Activated T-helper 17 cell treated with anti-CD3 and anti-CD28 coated beads, Interleukin-2, amount 50 U/mL, for 72 hours (primary cell): ENCODE measurements around the gene RUFY3. TPM values are rescaled to one million over a fixed set of nuclear protein-coding genes. Genes with fewer than 3 reads are reported as not detected.
"Not testable (repeated sequence)": the region's sequence is repeated elsewhere in the genome, so short reads cannot be mapped to it uniquely, and the experiment has no call there.

Experiments used
- ATAC-seq: fragments of 150-1000 bp; cut with Tn5 transposase; replicated peaks from 2 replicates; pipeline ENCODE4 v1.10.0; 2021; ENCODE audit warnings: mild to moderate bottlenecking, moderate library complexity
- H3K27ac Mint-ChIP-seq: one replicate; pipeline ENCODE4 v1.8.0; 2022; ENCODE audit warnings: mixed read lengths
- H3K27me3 Mint-ChIP-seq: one replicate; pipeline ENCODE4 v1.8.0; 2022; ENCODE audit warnings: mixed read lengths
- H3K36me3 Mint-ChIP-seq: one replicate; pipeline ENCODE4 v1.8.0; 2022; ENCODE audit warnings: low read depth, mild to moderate bottlenecking, mixed read lengths
- H3K4me1 Mint-ChIP-seq: one replicate; pipeline ENCODE4 v1.8.0; 2022; ENCODE audit warnings: mixed read lengths
- H3K4me3 Mint-ChIP-seq: one replicate; pipeline ENCODE4 v1.8.0; 2022; ENCODE audit warnings: mild to moderate bottlenecking, mixed read lengths
- H3K9me3 Mint-ChIP-seq: one replicate; pipeline ENCODE4 v1.8.0; 2022; ENCODE audit warnings: mixed read lengths
- total RNA-seq, 2 donors: library from RNA; stranded (reverse); gene quantifications; one replicate each; pipeline ENCODE4 v1.2.3, GENCODE V29; 2022

The RUFY3 gene
- total RNA-seq, result 10 to 100 TPM; 14.1 to 14.9 TPM

- Mint-ChIP-seq H3K27me3 (no peaks in the 10 kb centered on the region), H3K9me3 (no peaks in the 10 kb centered on the region), H3K4me1 (peaks cover 13% of the 10 kb centered on the region), H3K4me3 (peak within 1 kb of the TSS; percentile 42), H3K27ac (peak within 1 kb of the TSS; percentile 77), H3K36me3 (no peaks in the 10 kb centered on the region)
- peak; percentile 40 for ATAC-seq
Observed at GRCh38 chr4:70721747-70722146, at the start of gene RUFY3. RUFY3 (plus strand) TSS chr4:70721964; CDS start chr4:70722574, 610 bp downstream.

- no peaks in the 10 kb centered on the region for H3K9me3 Mint-ChIP-seq
- H3K27ac Mint-ChIP-seq, result no peak overlapping the region
- no peak for ATAC-seq
- H3K36me3 Mint-ChIP-seq, result no peaks in the 10 kb centered on the region
- H3K4me1 Mint-ChIP-seq, result peaks cover 6% of the 10 kb centered on the region
- no peak overlapping the region for H3K4me3 Mint-ChIP-seq
- peaks cover 11% of the 10 kb centered on the region for H3K27me3 Mint-ChIP-seq
Observed at GRCh38 chr4:70674191-70674590, 47.6 kb upstream of the RUFY3 start.

GRCh38 chr4:70674731-70675130 is 47.0 kb upstream of the RUFY3 start:
- peaks cover 11% of the 10 kb centered on the region for H3K27me3 Mint-ChIP-seq
- no peak overlapping the region for H3K27ac Mint-ChIP-seq
- no peak overlapping the region for H3K4me3 Mint-ChIP-seq
- H3K4me1 Mint-ChIP-seq, result peaks cover 6% of the 10 kb centered on the region
- H3K9me3 Mint-ChIP-seq, result no peaks in the 10 kb centered on the region
- no peaks in the 10 kb centered on the region for H3K36me3 Mint-ChIP-seq
- ATAC-seq, result no peak

- no peak for ATAC-seq
- no peak overlapping the region for H3K27ac Mint-ChIP-seq
- no peaks in the 10 kb centered on the region for H3K36me3 Mint-ChIP-seq
Observed at GRCh38 chr4:70676554-70677090, 45.1 kb upstream of the RUFY3 start.

GRCh38 chr4:70678383-70678999 is 43.3 kb upstream of the RUFY3 start:
- H3K27me3 Mint-ChIP-seq, result peaks cover 3% of the 10 kb centered on the region
- ATAC-seq, result no peak
- H3K27ac Mint-ChIP-seq, result no peak overlapping the region
- no peak overlapping the region for H3K4me3 Mint-ChIP-seq
- no peaks in the 10 kb centered on the region for H3K36me3 Mint-ChIP-seq
- no peaks in the 10 kb centered on the region for H3K9me3 Mint-ChIP-seq
- H3K4me1 Mint-ChIP-seq, result peaks cover 6% of the 10 kb centered on the region

More at GRCh38 chr4:70676554-70677090, 45.1 kb upstream of the RUFY3 start:
- peaks cover 4% of the 10 kb centered on the region for H3K27me3 Mint-ChIP-seq
- H3K4me3 Mint-ChIP-seq, result no peak overlapping the region
- H3K9me3 Mint-ChIP-seq, result no peaks in the 10 kb centered on the region
- peaks cover 6% of the 10 kb centered on the region for H3K4me1 Mint-ChIP-seq

GRCh38 chr4:70680934-70681333 is 40.8 kb upstream of the RUFY3 start:
- ATAC-seq, result no peak
- no peaks in the 10 kb centered on the region for H3K36me3 Mint-ChIP-seq
- peaks cover 6% of the 10 kb centered on the region for H3K4me1 Mint-ChIP-seq
- H3K9me3 Mint-ChIP-seq, result no peaks in the 10 kb centered on the region
- H3K4me3 Mint-ChIP-seq, result no peak overlapping the region
- H3K27ac Mint-ChIP-seq, result no peak overlapping the region
- H3K27me3 Mint-ChIP-seq, result no peaks in the 10 kb centered on the region

- H3K36me3 Mint-ChIP-seq, result no peaks in the 10 kb centered on the region
- no peak for ATAC-seq
- peaks cover 6% of the 10 kb centered on the region for H3K4me1 Mint-ChIP-seq
- H3K27ac Mint-ChIP-seq, result no peak overlapping the region
- H3K27me3 Mint-ChIP-seq, result no peaks in the 10 kb centered on the region
- no peak overlapping the region for H3K4me3 Mint-ChIP-seq
- no peaks in the 10 kb centered on the region for H3K9me3 Mint-ChIP-seq
Observed at GRCh38 chr4:70681704-70682103, 40.1 kb upstream of the RUFY3 start.

GRCh38 chr4:70682142-70682541 is 39.6 kb upstream of the RUFY3 start:
- ATAC-seq, H3K4me1 Mint-ChIP-seq, H3K27me3 Mint-ChIP-seq, H3K9me3 Mint-ChIP-seq, H3K4me3 Mint-ChIP-seq, H3K36me3 Mint-ChIP-seq, H3K27ac Mint-ChIP-seq: not testable (repeated sequence)

GRCh38 chr4:70687392-70687791 is 34.4 kb upstream of the RUFY3 start:
- H3K4me3 Mint-ChIP-seq, result peak overlapping the region; percentile 96
- H3K36me3 Mint-ChIP-seq, result peaks cover 48% of the 10 kb centered on the region
- no peak for ATAC-seq
- no peaks in the 10 kb centered on the region for H3K27me3 Mint-ChIP-seq
- H3K4me1 Mint-ChIP-seq, result peaks cover 17% of the 10 kb centered on the region
- H3K9me3 Mint-ChIP-seq, result no peaks in the 10 kb centered on the region
- H3K27ac Mint-ChIP-seq, result peak overlapping the region; percentile 100

- Mint-ChIP-seq H3K4me3 (peak within 1 kb of the TSS; percentile 96), H3K4me1 (peaks cover 17% of the 10 kb centered on the region), H3K27ac (peak within 1 kb of the TSS; percentile 100), H3K36me3 (peaks cover 52% of the 10 kb centered on the region), H3K9me3 (no peaks in the 10 kb centered on the region), H3K27me3 (no peaks in the 10 kb centered on the region)
- peak; percentile 90 for ATAC-seq
Observed at GRCh38 chr4:70687821-70688794, 33.7 kb upstream of the RUFY3 start, which contains the start of gene UTP3. UTP3 (plus strand) TSS chr4:70688532; CDS start chr4:70688678, 146 bp downstream.

GRCh38 chr4:70688795-70689231 is 33.0 kb upstream of the RUFY3 start:
- peaks cover 59% of the 10 kb centered on the region for H3K36me3 Mint-ChIP-seq
- peaks cover 17% of the 10 kb centered on the region for H3K4me1 Mint-ChIP-seq
- no peaks in the 10 kb centered on the region for H3K27me3 Mint-ChIP-seq
- peak overlapping the region; percentile 100 for H3K27ac Mint-ChIP-seq
- ATAC-seq, result peak; percentile 25
- peak overlapping the region; percentile 96 for H3K4me3 Mint-ChIP-seq
- no peaks in the 10 kb centered on the region for H3K9me3 Mint-ChIP-seq

- Mint-ChIP-seq H3K4me1 (peaks cover 17% of the 10 kb centered on the region), H3K4me3 (peak overlapping the region; percentile 96), H3K9me3 (no peaks in the 10 kb centered on the region), H3K36me3 (peaks cover 63% of the 10 kb centered on the region), H3K27me3 (no peaks in the 10 kb centered on the region), H3K27ac (no peak overlapping the region)
- no peak for ATAC-seq
Observed at GRCh38 chr4:70691661-70692060, 30.1 kb upstream of the RUFY3 start.

GRCh38 chr4:70694633-70695032 is 27.1 kb upstream of the RUFY3 start:
- H3K27ac Mint-ChIP-seq, H3K4me3 Mint-ChIP-seq, H3K4me1 Mint-ChIP-seq, ATAC-seq, H3K9me3 Mint-ChIP-seq, H3K27me3 Mint-ChIP-seq: not testable (repeated sequence)
- peaks cover 42% of the 10 kb centered on the region for H3K36me3 Mint-ChIP-seq

GRCh38 chr4:70698435-70698834 is 23.3 kb upstream of the RUFY3 start:
- H3K36me3 Mint-ChIP-seq, ATAC-seq, H3K27me3 Mint-ChIP-seq, H3K4me3 Mint-ChIP-seq, H3K27ac Mint-ChIP-seq, H3K9me3 Mint-ChIP-seq, H3K4me1 Mint-ChIP-seq: not testable (repeated sequence)
